AG04450 (cell line): ENCODE results near the gene TBCE. TPM values are rescaled to one million over a fixed set of nuclear protein-coding genes. Genes with fewer than 3 reads are reported as not detected.

ENCODE experiments used
- CTCF ChIA-PET: fragments of 300-600, 350-600 bp; formaldehyde crosslinking; extraction: SDS; loops from one replicate; lab custom pipeline; 2022; ENCODE audit warnings: antibody characterized with exemption, inconsistent platforms; lab: Charles Lee
- POLR2A ChIA-PET: fragments of 350-600 bp; formaldehyde crosslinking; extraction: SDS; loops from one replicate; lab custom pipeline; 2021; ENCODE audit warnings: antibody characterized with exemption, inconsistent platforms; lab: Yijun Ruan, JAX
- DNase-seq: peaks from one replicate; pipeline ENCODE4 v3.0.0-alpha.2; 2011; ENCODE audit warnings: low read depth, low spot score
- H3K27ac ChIP-seq: one replicate; pipeline ENCODE4 v1.5.1; 2012; ENCODE audit warnings: low read depth, low read length, control low read depth
- H3K27me3 ChIP-seq: one replicate; pipeline ENCODE4 v1.6.0; 2012; ENCODE audit warnings: low read length; ENCODE audit not compliant: control insufficient read depth, insufficient read depth
- H3K4me3 ChIP-seq: 2 replicates; pipeline ENCODE4 v1.5.1; 2011; ENCODE audit warnings: mild to moderate bottlenecking, low read depth, low read length, control low read depth
- H3K9me3 ChIP-seq: 2 replicates; pipeline ENCODE4 v1.5.1; 2012; ENCODE audit warnings: low read length; ENCODE audit not compliant: control insufficient read depth, insufficient read depth
- polyA plus RNA-seq: library from polyadenylated mRNA; depleted of rRNA; stranded (reverse); fragments of >200 nt; gene quantifications from 2 replicates; pipeline ENCODE4 v1.2.3, GENCODE V29; 2011
- TF ChIP-seq, protein P1 (sequence below): IDR thresholded peaks from 2 replicates; pipeline ENCODE4 v1.5.1; 2011; ENCODE audit warnings: low read depth, low read length, control low read depth, inconsistent platforms

Gene TBCE
- polyA plus RNA-seq, 1 experiment = 36.5 TPM

DNA sequence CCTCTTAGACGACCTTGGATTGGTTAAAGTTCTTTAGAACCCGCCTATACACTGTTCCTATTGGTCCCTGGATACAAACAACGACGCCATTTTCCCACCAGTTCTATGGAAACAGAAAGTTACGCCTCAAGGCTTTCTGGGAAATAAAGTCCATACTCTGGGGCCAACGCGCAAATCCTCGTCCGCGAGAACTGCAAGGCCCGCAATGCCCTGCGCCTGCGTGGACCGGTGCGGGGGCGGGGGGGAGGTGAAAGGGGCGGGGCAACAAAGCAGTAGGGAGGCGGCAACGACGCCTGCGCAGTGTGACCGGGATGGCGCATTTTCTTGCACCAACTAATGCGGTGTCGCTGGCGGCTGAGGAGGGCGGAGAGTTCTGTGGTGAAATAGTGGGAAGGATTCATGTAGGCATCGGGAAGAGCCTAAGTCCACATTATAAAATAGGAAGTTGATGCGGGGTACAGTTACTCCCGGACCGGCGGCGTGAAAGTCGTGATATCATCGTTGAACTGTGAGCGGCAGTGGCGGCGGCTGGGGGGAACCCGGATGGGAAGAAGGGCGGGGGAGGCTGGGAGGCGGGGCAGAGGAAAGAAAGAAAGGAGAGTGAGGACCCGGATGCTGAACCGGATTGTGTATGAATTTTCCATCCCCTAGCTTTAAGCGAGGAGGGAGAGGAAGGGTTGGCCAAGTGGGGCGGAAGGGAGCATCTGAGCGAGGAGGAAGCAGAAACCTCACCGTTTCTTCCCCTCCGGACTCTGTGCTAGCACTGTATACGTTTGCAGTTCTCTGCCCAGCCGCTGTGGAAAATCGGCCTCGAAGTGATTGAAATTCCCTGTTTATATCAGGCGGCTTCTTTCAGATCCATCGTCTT is 38.7 kb upstream of the TBCE start, which contains the start of gene GGPS1:
TSS of gene GGPS1 (plus strand) at position 300 of the 868 bp plus-strand sequence. CDS start 6,695 bp downstream, outside the sequence.
- POLR2A ChIA-PET = interaction anchor here (0.6 to 2.5 kb wide), 12 partner anchors 11 to 176 kb away, joined by 3 to 9 read pairs (median 3); partner anchors contain the start of genes B3GALNT2 and TBCE

DNA sequence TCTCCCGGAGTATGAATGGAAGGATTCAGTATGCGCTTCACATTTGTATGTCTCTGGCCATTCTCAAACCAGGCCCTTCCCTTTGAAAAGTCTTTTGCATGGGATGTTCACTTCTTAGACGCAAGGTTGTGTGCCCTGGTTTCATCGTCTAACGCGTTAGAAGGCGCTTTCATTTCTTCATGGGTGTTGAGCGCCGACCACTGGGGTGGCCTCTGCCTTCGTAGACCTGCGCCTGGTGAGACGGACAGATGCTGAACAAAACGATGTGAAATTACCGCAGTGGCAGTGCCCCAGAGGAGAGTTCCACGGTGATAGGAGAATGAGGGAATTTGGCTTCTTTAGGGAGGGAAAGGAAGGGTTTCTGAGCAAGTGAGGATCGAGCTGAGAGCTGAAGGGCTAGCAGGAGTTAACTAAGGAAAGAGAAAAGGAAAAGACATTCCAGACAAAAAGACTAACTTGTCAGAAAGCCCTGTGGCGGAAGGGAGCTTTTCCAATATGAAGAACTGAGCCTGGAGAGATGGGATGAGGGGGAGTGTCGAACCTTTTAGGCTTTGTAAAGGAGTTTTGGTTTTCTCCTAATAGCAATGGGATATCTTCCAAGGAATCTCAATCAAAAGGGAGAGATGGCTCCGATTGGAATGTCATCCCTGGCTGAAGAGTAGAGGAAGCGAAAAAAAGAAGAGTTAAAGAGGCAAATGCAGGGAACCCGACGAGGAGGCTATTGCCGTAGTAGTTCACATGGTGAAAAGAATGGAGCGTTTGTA is 37.9 kb upstream of the TBCE start:
- TF ChIP-seq, protein P1, sequence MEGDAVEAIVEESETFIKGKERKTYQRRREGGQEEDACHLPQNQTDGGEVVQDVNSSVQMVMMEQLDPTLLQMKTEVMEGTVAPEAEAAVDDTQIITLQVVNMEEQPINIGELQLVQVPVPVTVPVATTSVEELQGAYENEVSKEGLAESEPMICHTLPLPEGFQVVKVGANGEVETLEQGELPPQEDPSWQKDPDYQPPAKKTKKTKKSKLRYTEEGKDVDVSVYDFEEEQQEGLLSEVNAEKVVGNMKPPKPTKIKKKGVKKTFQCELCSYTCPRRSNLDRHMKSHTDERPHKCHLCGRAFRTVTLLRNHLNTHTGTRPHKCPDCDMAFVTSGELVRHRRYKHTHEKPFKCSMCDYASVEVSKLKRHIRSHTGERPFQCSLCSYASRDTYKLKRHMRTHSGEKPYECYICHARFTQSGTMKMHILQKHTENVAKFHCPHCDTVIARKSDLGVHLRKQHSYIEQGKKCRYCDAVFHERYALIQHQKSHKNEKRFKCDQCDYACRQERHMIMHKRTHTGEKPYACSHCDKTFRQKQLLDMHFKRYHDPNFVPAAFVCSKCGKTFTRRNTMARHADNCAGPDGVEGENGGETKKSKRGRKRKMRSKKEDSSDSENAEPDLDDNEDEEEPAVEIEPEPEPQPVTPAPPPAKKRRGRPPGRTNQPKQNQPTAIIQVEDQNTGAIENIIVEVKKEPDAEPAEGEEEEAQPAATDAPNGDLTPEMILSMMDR = no peak
- peak overlapping the region; percentile 96 for H3K27ac ChIP-seq
- no peaks in the 10 kb centered on the region; the same call in 1 of the 2 replicates for H3K9me3 ChIP-seq
- H3K27me3 ChIP-seq = no peaks in the 10 kb centered on the region
- peak overlapping the region; percentile 84 for H3K4me3 ChIP-seq
- POLR2A ChIA-PET = interaction anchor here (0.9 to 2.5 kb wide), 9 partner anchors 10 to 175 kb away, joined by 3 to 9 read pairs (median 3); partner anchors contain the start of genes B3GALNT2 and TBCE
- CTCF ChIA-PET = interaction anchor here (1.0 to 5.1 kb wide), 2 partner anchors 87 to 175 kb away, joined by 3 to 35 read pairs; partner anchors contain the start of gene B3GALNT2
- no peak for DNase-seq

More for the DNA sequence above, 38.7 kb upstream of the TBCE start, which contains the start of gene GGPS1:
- TF ChIP-seq, protein P1 = peak; percentile 44
- DNase-seq = peak; percentile 100
- Histone ChIP-seq H3K27me3 (no peaks in the 10 kb centered on the region), H3K27ac (peak within 1 kb of the TSS; percentile 96), H3K9me3 (no peaks in the 10 kb centered on the region; the same call in 1 of the 2 replicates), H3K4me3 (peak within 1 kb of the TSS; percentile 90)
- CTCF ChIA-PET = interaction anchor here (0.7 to 5.1 kb wide), 4 partner anchors 75 to 176 kb away, joined by 3 to 35 read pairs (median 3); partner anchors contain the start of gene B3GALNT2

DNA sequence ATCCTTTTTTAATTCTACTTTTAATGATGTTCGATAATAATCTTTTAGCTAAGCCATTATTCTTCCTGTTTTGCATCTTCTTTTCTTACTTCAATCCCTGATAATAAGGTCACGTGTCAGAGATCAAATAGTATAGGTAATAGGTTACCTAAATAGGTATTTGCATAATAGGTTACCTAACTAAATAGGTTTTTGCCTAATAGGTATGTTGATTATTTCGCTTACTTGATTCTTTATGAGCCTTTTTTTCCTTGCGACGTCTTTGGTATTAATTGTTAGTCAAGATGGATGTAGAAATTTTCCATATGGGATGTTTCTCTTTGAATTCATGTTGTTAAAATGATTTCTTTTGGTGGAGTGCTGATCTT is 36.3 kb upstream of the TBCE start:
- H3K27ac ChIP-seq = no peak overlapping the region
- POLR2A ChIA-PET = no interaction called here
- H3K9me3 ChIP-seq = no peaks in the 10 kb centered on the region; the same call in 1 of the 2 replicates
- TF ChIP-seq, protein P1 = no peak
- H3K4me3 ChIP-seq = no peak overlapping the region; the same call in 1 of the 2 replicates
- DNase-seq = no peak
- no peaks in the 10 kb centered on the region for H3K27me3 ChIP-seq
- CTCF ChIA-PET = interaction anchor here (0.6 to 5.1 kb wide), 3 partner anchors 18 to 85 kb away, joined by 4 to 35 read pairs (median 4); no protein-coding TSS in a partner anchor

DNA sequence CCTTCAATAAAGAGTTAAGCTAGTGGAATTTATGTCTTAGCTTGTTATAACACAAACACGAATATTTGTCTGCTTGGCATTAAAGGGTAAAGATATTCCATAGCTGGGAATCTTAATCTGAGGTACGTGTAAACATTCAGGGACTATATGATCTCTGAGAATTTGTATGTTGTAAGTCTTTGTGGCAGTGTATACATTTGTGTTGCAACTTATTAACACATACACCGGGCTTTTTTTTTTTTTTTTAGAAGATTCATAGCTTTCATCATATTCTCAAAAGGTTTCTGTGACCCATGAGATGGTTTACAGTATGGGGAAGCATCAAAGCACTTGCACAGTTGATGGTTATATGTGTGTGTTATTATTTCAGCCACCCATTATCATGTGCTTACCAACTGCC is 35.8 kb upstream of the TBCE start:
- H3K4me3 ChIP-seq = peak overlapping the region; percentile 2; the same call in 1 of the 2 replicates
- no peak overlapping the region for H3K27ac ChIP-seq
- no peaks in the 10 kb centered on the region for H3K27me3 ChIP-seq
- no peaks in the 10 kb centered on the region; the same call in 1 of the 2 replicates for H3K9me3 ChIP-seq
- CTCF ChIA-PET = interaction anchor here (0.6 to 5.1 kb wide), 3 partner anchors 27 to 85 kb away, joined by 4 to 35 read pairs (median 5); no protein-coding TSS in a partner anchor
- TF ChIP-seq, protein P1 = no peak
- no peak for DNase-seq
- POLR2A ChIA-PET = interaction anchor here (0.6 kb wide), 2 partner anchors 106 to 110 kb away, joined by 5 to 11 read pairs; no protein-coding TSS in a partner anchor
